Suprapubic skin (tissue), 4 donors: ENCODE data around the gene COMMD9. TPM values are rescaled to one million over a fixed set of nuclear protein-coding genes. Genes with fewer than 3 reads are reported as not detected.

ENCODE experiments used
- DNase-seq, 2 donors: peaks; one replicate each; pipeline ENCODE4 v3.0.0-alpha.2; 2019; ENCODE audit warnings: low spot score in 2 of 2
- H3K27ac ChIP-seq: fragments of 200-600 bp; sonication (generic); one replicate; pipeline ENCODE4 v1.5.1; 2019
- H3K27me3 ChIP-seq: fragments of 200-600 bp; sonication (generic); one replicate; pipeline ENCODE4 v1.5.1; 2019
- H3K36me3 ChIP-seq: fragments of 200-600 bp; sonication (generic); one replicate; pipeline ENCODE4 v1.5.1; 2019
- H3K4me1 ChIP-seq: fragments of 200-600 bp; sonication (generic); one replicate; pipeline ENCODE4 v1.5.1; 2019
- H3K4me3 ChIP-seq: fragments of 200-600 bp; sonication (generic); one replicate; pipeline ENCODE4 v1.5.1; 2019; ENCODE audit warnings: mild to moderate bottlenecking
- H3K9me3 ChIP-seq: fragments of 200-600 bp; sonication (generic); one replicate; pipeline ENCODE4 v1.5.1; 2019
- CTCF ChIP-seq, 2 donors: fragments of 200-600 bp in 1 of 2; fragments of 450-650 bp in 1 of 2; sonication (generic) in 1 of 2; IDR thresholded peaks; one replicate each; pipeline ENCODE4 v1.5.1; 2016 to 2019; ENCODE audit warnings: antibody characterized with exemption in 2 of 2, mild to moderate bottlenecking in 1 of 2, moderate library complexity in 1 of 2
- EP300 ChIP-seq: sonication (generic); formaldehyde crosslinking; IDR thresholded peaks from one replicate; pipeline ENCODE4 v1.6.1; 2017; ENCODE audit warnings: antibody characterized with exemption
- POLR2A ChIP-seq, 2 donors: fragments of 450-650 bp; IDR thresholded peaks; one replicate each; pipeline ENCODE4 v1.6.1; 2017; ENCODE audit warnings: antibody characterized with exemption in 2 of 2, mild to moderate bottlenecking in 2 of 2, moderate library complexity in 2 of 2
- POLR2AphosphoS5 ChIP-seq, 3 donors: sonication (generic); formaldehyde crosslinking; IDR thresholded peaks; one replicate each; pipeline ENCODE4 v1.6.1; 2017; ENCODE audit warnings: antibody characterized with exemption in 3 of 3
- WGBS: methylation state at CpG from one replicate; pipeline ENCODE4 v1.1.5; 2018; 5-methylcytosine and 5-hydroxymethylcytosine counted together
- total RNA-seq, 4 donors: library from RNA; depleted of rRNA; stranded (reverse); fragments of >200 nt; gene quantifications; one replicate each; pipeline ENCODE4 v1.1.0, GENCODE V29; 2016

The COMMD9 gene
- total RNA-seq, 4 donors from 2014 or later = 40.1 to 55.0 (median 46.6) TPM

- TF ChIP-seq POLR2A (IDR thresholded peaks at IDR 0.05) (no peak), CTCF (IDR thresholded peaks at IDR 0.05) (no peak), EP300 (no peak), POLR2AphosphoS5 (IDR thresholded peaks at IDR 0.05) (no peak)
- H3K4me3 ChIP-seq = no peak overlapping the region
These were observed 8.7 kb downstream of the COMMD9 start for GRCh38 chr11:36280531-36280930.

DNA sequence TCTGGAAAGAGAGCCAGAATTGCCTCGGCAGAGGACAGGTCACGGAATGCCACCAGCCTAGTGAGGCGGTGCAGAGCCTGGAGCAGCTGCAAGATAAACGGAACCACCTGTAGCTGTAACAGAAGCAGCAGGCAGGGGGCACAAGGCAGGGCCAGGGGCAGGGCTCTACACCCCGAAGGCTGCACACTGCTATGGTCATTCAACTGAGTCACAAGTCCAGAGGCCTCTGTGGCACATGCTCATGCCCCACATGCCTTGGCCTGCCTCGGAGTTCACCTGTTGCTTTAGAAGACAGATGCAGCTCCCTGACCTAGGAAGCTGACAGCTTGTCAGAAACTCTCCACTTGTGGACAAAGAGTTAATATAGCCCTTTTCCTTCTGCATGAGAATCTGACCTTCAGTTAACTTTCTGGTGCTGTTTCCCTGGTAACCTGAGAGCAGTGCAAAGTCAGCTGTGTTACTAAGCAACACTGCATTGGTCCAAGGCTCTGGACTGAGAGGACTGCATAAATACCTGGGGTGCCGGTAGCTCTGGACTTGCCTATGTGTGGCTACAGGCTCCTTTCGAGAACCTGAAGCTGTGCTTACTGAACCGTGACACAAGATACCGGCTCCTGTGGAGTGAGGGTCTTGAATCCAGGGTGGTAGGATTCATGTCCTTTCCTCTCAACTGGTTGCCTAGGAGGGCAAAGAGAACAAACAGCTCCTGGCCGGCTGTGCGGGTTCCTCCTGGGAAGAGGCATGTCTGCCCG lies 10.5 kb downstream of the COMMD9 start:
- no peaks in the 10 kb centered on the region for H3K27me3 ChIP-seq
- H3K36me3 ChIP-seq = peaks cover 49% of the 10 kb centered on the region
- H3K4me1 ChIP-seq = no peaks in the 10 kb centered on the region
- no peak for DNase-seq
- H3K4me3 ChIP-seq = no peak overlapping the region
- TF ChIP-seq POLR2AphosphoS5 (IDR thresholded peaks at IDR 0.05) (no peak), POLR2A (IDR thresholded peaks at IDR 0.05) (no peak), CTCF (IDR thresholded peaks at IDR 0.05) (no peak), EP300 (no peak)
- peaks cover 5% of the 10 kb centered on the region for H3K9me3 ChIP-seq
- 79% methylated on average over 11 of the region's 13 CpGs for WGBS
- no peak overlapping the region for H3K27ac ChIP-seq

More at GRCh38 chr11:36280531-36280930, 8.7 kb downstream of the COMMD9 start:
- 30% methylated on average over 1 of the region's 1 CpG for WGBS
- H3K27ac ChIP-seq = no peak overlapping the region
- H3K4me1 ChIP-seq = no peaks in the 10 kb centered on the region
- H3K9me3 ChIP-seq = peaks cover 5% of the 10 kb centered on the region
- DNase-seq = no peak
- peaks cover 30% of the 10 kb centered on the region for H3K36me3 ChIP-seq
- H3K27me3 ChIP-seq = no peaks in the 10 kb centered on the region

DNA sequence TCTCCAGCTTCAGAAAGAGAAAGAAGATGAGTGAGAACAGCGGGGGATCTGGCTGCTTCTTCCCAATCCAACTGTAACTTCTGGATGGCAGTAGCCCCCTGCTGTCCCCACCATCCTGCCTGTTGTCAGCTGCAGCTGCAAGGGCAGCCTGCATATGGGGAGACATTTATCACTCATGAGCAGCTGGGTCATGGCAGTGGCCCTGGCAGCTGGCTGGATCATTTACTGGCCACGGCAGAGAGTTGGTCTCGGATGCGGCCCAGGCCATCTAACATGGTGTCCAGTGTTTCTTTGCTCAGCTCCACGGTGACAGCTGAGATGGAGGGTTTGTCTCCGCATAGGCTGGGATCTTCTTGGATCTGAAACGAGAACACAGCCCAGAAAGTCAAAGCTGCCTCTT lies 14.8 kb downstream of the COMMD9 start:
- Histone ChIP-seq H3K36me3 (peaks cover 83% of the 10 kb centered on the region), H3K27ac (no peak overlapping the region), H3K4me3 (no peak overlapping the region), H3K4me1 (no peaks in the 10 kb centered on the region), H3K27me3 (no peaks in the 10 kb centered on the region), H3K9me3 (no peaks in the 10 kb centered on the region)
- no peak for DNase-seq
- 100% methylated on average over 1 of the region's 7 CpGs for WGBS
- TF ChIP-seq POLR2A (IDR thresholded peaks at IDR 0.05) = no peak

- H3K36me3 ChIP-seq = peaks cover 72% of the 10 kb centered on the region
- DNase-seq = no peak
- H3K27me3 ChIP-seq = no peaks in the 10 kb centered on the region
- WGBS = 96% methylated on average over 3 of the region's 3 CpGs
- no peak overlapping the region for H3K27ac ChIP-seq
- no peaks in the 10 kb centered on the region for H3K9me3 ChIP-seq
- H3K4me3 ChIP-seq = no peak overlapping the region
- no peak for TF ChIP-seq POLR2AphosphoS5 (IDR thresholded peaks at IDR 0.05)
- no peak for TF ChIP-seq CTCF (IDR thresholded peaks at IDR 0.05)
- TF ChIP-seq POLR2A (IDR thresholded peaks at IDR 0.05) = no peak
- no peak for TF ChIP-seq EP300
- no peaks in the 10 kb centered on the region for H3K4me1 ChIP-seq
These were observed 16.1 kb downstream of the COMMD9 start for GRCh38 chr11:36273110-36273509.

DNA sequence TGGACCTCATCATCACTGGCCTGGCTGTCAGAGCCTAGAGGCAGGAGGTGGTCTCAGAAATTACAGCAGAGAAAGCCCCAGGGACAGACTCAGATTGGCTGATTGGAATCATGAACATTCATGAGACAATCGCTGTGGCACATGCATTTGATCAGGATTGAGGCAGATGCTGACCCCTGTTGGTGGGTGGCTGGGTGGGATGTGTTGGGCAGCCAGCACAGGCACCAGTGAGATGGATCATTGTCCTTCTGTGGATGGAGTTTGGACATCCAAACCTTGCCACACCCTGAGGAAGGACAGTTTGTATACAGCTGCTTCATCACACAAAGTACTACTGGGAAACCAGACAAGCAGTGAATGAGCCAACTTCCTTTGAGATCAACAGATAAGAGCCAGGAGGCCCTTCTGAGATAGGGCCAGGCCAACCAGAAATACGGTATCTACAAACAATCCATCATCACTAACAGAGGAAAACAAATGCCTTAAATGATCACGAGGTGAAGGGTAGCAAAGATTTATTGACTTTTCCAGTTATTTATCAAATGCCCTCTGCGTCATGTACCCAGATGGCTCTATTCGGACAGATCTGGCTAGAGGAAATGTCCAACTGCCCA lies 17.3 kb downstream of the COMMD9 start:
- H3K9me3 ChIP-seq = no peaks in the 10 kb centered on the region
- H3K27ac ChIP-seq = no peak overlapping the region
- no peak overlapping the region for H3K4me3 ChIP-seq
- 87% methylated on average over 5 of the region's 5 CpGs for WGBS
- H3K4me1 ChIP-seq = no peaks in the 10 kb centered on the region
- peaks cover 72% of the 10 kb centered on the region for H3K36me3 ChIP-seq
- H3K27me3 ChIP-seq = no peaks in the 10 kb centered on the region
- no peak for TF ChIP-seq EP300
- no peak for TF ChIP-seq POLR2A (IDR thresholded peaks at IDR 0.05)
- no peak for TF ChIP-seq CTCF (IDR thresholded peaks at IDR 0.05)
- no peak for TF ChIP-seq POLR2AphosphoS5 (IDR thresholded peaks at IDR 0.05)
- DNase-seq = no peak
